ENCODE measurements around the gene B2M. TPM values are rescaled to one million over a fixed set of nuclear protein-coding genes. Genes with fewer than 3 reads are reported as not detected.

The B2M gene
- total RNA-seq, 1 donor from 2014 or later, result 2,630 TPM

- H3K4me3 ChIP-seq, result no peak overlapping the region
- H3K4me1 ChIP-seq, result no peaks in the 10 kb centered on the region
- intact Hi-C loops (cut with DNase I), result no loop called here
- H3K27ac ChIP-seq, result no peak overlapping the region
- DNase-seq (ENCODE audit: extremely low spot score in 2 of 2), result no peak
- no peaks in the 10 kb centered on the region for H3K27me3 ChIP-seq
- no peaks in the 10 kb centered on the region for H3K36me3 ChIP-seq
- TF ChIP-seq POLR2A (IDR thresholded peaks at IDR 0.05), result no peak
- TF ChIP-seq CTCF (IDR thresholded peaks at IDR 0.05), result no peak
- TF ChIP-seq POLR2AphosphoS5 (IDR thresholded peaks at IDR 0.05; ENCODE audit: insufficient read depth in 1 of 2, low read depth in 1 of 2), result no peak
- H3K9me3 ChIP-seq, result no peaks in the 10 kb centered on the region
Measured at GRCh38 chr15:44765036-44765435, 53.7 kb downstream of the B2M start.

Small RNAs within 50 kb of the gene (small RNA-seq; reads per million reads assigned to genes)
- not detected for gene RF00019

Other genes starting within 250 kb of the B2M start
- 47.9 TPM for gene EIF3J, start 174.4 kb upstream of the B2M start, total RNA-seq
- 98.2 TPM for gene SPG11, start 47.9 kb upstream of the B2M start, total RNA-seq
- not detected for gene PATL2, start 194 bp upstream of the B2M start, total RNA-seq
- 11.3 TPM for gene TRIM69, start 25.0 kb downstream of the B2M start, total RNA-seq
- gene TERB2, start 245.2 kb downstream of the B2M start, total RNA-seq, result not detected

All from vagina (tissue), 2 donors.